Stimulated activated CD8-positive, alpha-beta memory T cell treated with anti-CD3 and anti-CD28 coated beads, Interleukin-15, amount 100 ng/mL, for 4 hours (primary cell): ENCODE data around the gene KMT2B.

Experiments
- DNase-seq, 2 donors: peaks; one replicate each; pipeline ENCODE4 v3.0.0-alpha.2; 2020; ENCODE audit warnings: low read depth in 2 of 2

KMT2B gene

GRCh38 chr19:35777086-35777841 lies 59.5 kb downstream of the KMT2B start:
- DNase-seq = no peak

- no peak for DNase-seq
These were observed 60.2 kb downstream of the KMT2B start for GRCh38 chr19:35777961-35778360.

- DNase-seq = no peak
These were observed 61.2 kb downstream of the KMT2B start for GRCh38 chr19:35779033-35779432.

GRCh38 chr19:35780058-35780457 lies 62.3 kb downstream of the KMT2B start:
- DNase-seq = no peak

GRCh38 chr19:35780717-35781116 lies 62.9 kb downstream of the KMT2B start:
- no peak for DNase-seq

- no peak for DNase-seq
These were observed 63.8 kb downstream of the KMT2B start for GRCh38 chr19:35781650-35782049.

- no peak for DNase-seq
These were observed 64.8 kb downstream of the KMT2B start for GRCh38 chr19:35782589-35782988.

GRCh38 chr19:35783469-35784434 lies 65.9 kb downstream of the KMT2B start:
- no peak for DNase-seq

GRCh38 chr19:35784503-35785338 lies 66.9 kb downstream of the KMT2B start:
- DNase-seq = no peak

GRCh38 chr19:35785339-35785627 lies 67.5 kb downstream of the KMT2B start:
- DNase-seq = no peak

- no peak for DNase-seq
These were observed 68.7 kb downstream of the KMT2B start for GRCh38 chr19:35786299-35787160.

- no peak for DNase-seq
These were observed 69.5 kb downstream of the KMT2B start for GRCh38 chr19:35787227-35787799.
